Measurements from ENCODE around the gene NTRK2. TPM values are rescaled to one million over a fixed set of nuclear protein-coding genes. Genes with fewer than 3 reads are reported as not detected.

The NTRK2 gene
- total RNA-seq, 1 experiment from 2014 or later: not detected

GRCh38 chr9:84929068-84929467 is 259.5 kb downstream of the NTRK2 start:
- Histone ChIP-seq H3K4me3 (replicated peaks in 1 of 2; ENCODE audit: low read depth in 1 of 2, low read length in 2 of 2) (no peak overlapping the region), H3K4me1 (ENCODE audit: control insufficient read depth in 1 of 2, insufficient read depth in 2 of 2, low read length in 2 of 2) (no peaks in the 10 kb centered on the region), H3K79me2 (ENCODE audit: insufficient read depth, low read length) (no peaks in the 10 kb centered on the region), H3K9ac (ENCODE audit: low read length) (no peak overlapping the region), H3K27me3 (ENCODE audit: insufficient read depth, low read length) (no peaks in the 10 kb centered on the region), H3K4me2 (ENCODE audit: low read length) (no peak overlapping the region), H3K27ac (ENCODE audit: low read depth, low read length) (no peak overlapping the region), H3K9me3 (ENCODE audit: control insufficient read depth in 1 of 2, insufficient read depth in 1 of 2, low read depth in 1 of 2, low read length in 2 of 2) (no peaks in the 10 kb centered on the region), H3K36me3 (ENCODE audit: control insufficient read depth in 1 of 2, insufficient read depth in 2 of 2, low read length in 2 of 2) (no peaks in the 10 kb centered on the region), H3K9me2 (ENCODE audit: insufficient read depth) (no peaks in the 10 kb centered on the region), H4K20me1 (ENCODE audit: insufficient read depth) (no peaks in the 10 kb centered on the region), H2AFZ (ENCODE audit: low read depth, low read length, poor library complexity, severe bottlenecking) (no peak overlapping the region)
- no peak for DNase-seq (ENCODE audit: low read depth, low spot score)
- ChIA-PET RAD21 (ENCODE audit: low non-redundant PET in 1 of 2, low total read pairs in 2 of 2, uncharacterized antibody in 2 of 2, unreplicated experiment in 2 of 2) (no interaction called here), POLR2A (no interaction called here), CTCF (no interaction called here)
- intact Hi-C loops (cut with micrococcal nuclease): no loop called here
- no peak for ATAC-seq
- no peak for TF ChIP-seq ELF1 (IDR thresholded peaks at IDR 0.05; ENCODE audit: borderline replicate concordance, low read depth)
- no peak for TF ChIP-seq POLR2AphosphoS5 (IDR thresholded peaks at IDR 0.05; ENCODE audit: low read depth, low read length)
- TF ChIP-seq FOSL1 (IDR thresholded peaks at IDR 0.05; ENCODE audit: low read depth): no peak
- TF ChIP-seq REST (IDR thresholded peaks at IDR 0.05; ENCODE audit: low read depth): no peak
- no peak for TF ChIP-seq EZH2phosphoT487 (IDR thresholded peaks at IDR 0.05; ENCODE audit: borderline replicate concordance)
- TF ChIP-seq SP1 (IDR thresholded peaks at IDR 0.05; ENCODE audit: low read depth): no peak
- TF ChIP-seq ZNF274 (IDR thresholded peaks at IDR 0.05; ENCODE audit: low read depth, low read length): no peak
- no peak for TF ChIP-seq EZH2 (IDR thresholded peaks at IDR 0.05)
- TF ChIP-seq SRF (IDR thresholded peaks at IDR 0.05; ENCODE audit: low read depth): no peak
- no TSS peak for BruUV-seq (replicated peaks)

Data from HCT116 (cell line).